Right lobe of liver (tissue), 4 donors: ENCODE measurements around the gene ERP27.

Source experiments
- POLR2A ChIP-seq: fragments of 450-650 bp; IDR thresholded peaks from one replicate; pipeline ENCODE4 v1.6.1; 2017; ENCODE audit warnings: antibody characterized with exemption, mild to moderate bottlenecking
- TF ChIP-seq, protein P1 (sequence below), 4 donors: fragments of 200-600 bp in 3 of 4; fragments of 450-650 bp in 1 of 4; IDR thresholded peaks; one replicate each; pipeline versions ENCODE4 v1.5.1 to v1.8.0; 2016 to 2022; ENCODE audit warnings: antibody characterized with exemption in 4 of 4, mild to moderate bottlenecking in 2 of 4
- donor health status: DM: no; HTN: no; CAD: no.
- donor health status: DM: no; HTN: no; CAD: no.
- donor health status: DM: no; HTN: yes; CAD: no.

DNA sequence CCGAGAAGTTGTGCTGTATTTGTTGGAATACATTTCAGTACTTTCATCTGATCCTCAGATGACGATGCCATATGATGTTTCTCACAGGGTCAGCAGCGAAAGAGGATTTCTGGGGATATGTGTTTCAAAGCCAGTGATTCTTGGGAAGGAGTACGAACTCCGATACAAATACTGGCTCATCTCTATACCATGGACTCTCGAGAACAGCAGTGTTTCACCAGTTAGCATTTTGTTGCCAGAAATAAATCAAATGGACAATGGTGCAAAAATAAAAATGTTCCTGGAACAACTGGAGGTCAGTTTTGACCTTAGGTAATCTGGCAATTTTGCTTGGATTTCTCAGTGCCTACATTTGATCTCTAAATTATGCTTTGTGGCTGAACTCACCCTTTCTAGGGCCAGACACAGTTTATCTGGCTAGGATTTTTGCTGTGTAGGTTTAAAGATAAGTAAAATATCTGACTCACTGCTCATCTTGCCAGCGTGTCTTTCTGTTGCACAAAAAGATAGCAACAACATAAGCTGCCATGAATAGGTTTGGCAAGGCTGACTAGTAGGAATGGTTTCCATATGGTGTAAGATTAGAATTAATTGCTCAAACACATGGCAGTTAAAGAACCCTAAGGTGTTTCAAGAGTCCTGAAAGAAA is 41.7 kb downstream of the ERP27 start:
- TF ChIP-seq POLR2A: no peak
- TF ChIP-seq, protein P1, sequence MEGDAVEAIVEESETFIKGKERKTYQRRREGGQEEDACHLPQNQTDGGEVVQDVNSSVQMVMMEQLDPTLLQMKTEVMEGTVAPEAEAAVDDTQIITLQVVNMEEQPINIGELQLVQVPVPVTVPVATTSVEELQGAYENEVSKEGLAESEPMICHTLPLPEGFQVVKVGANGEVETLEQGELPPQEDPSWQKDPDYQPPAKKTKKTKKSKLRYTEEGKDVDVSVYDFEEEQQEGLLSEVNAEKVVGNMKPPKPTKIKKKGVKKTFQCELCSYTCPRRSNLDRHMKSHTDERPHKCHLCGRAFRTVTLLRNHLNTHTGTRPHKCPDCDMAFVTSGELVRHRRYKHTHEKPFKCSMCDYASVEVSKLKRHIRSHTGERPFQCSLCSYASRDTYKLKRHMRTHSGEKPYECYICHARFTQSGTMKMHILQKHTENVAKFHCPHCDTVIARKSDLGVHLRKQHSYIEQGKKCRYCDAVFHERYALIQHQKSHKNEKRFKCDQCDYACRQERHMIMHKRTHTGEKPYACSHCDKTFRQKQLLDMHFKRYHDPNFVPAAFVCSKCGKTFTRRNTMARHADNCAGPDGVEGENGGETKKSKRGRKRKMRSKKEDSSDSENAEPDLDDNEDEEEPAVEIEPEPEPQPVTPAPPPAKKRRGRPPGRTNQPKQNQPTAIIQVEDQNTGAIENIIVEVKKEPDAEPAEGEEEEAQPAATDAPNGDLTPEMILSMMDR (IDR thresholded peaks at IDR 0.05): no peak
